Transverse colon (tissue), 4 donors: ENCODE results near the gene LHX3. TPM values are rescaled to one million over a fixed set of nuclear protein-coding genes. Genes with fewer than 3 reads are reported as not detected.

Source experiments
- DNase-seq: peaks from one replicate; pipeline ENCODE4 v3.0.0-alpha.2; 2019
- H3K27ac ChIP-seq, 4 donors: fragments of 200-600 bp; sonication (generic); 2 replicates each; pipeline ENCODE4 v1.5.1; 2016 to 2018; ENCODE audit warnings: inconsistent platforms in 4 of 4
- H3K27me3 ChIP-seq: fragments of 200-600 bp; sonication (generic); 2 replicates; pipeline ENCODE4 v1.5.1; 2017; ENCODE audit warnings: inconsistent platforms
- H3K36me3 ChIP-seq, 4 donors: fragments of 200-600 bp; sonication (generic); 2 replicates each; pipeline ENCODE4 v1.5.1; 2017 to 2019; ENCODE audit warnings: inconsistent platforms in 4 of 4
- H3K4me1 ChIP-seq, 4 donors: fragments of 200-600 bp; sonication (generic); 2 replicates each; pipeline ENCODE4 v1.5.1; 2017 to 2020; ENCODE audit warnings: inconsistent platforms in 4 of 4
- H3K4me3 ChIP-seq, 4 donors: fragments of 200-600 bp; sonication (generic); 1 replicate in 1 of 4; 2 replicates in 3 of 4; pipeline versions ENCODE4 v1.5.1 to v1.6.1; 2017 to 2019; ENCODE audit warnings: inconsistent platforms in 4 of 4
- H3K9me3 ChIP-seq, 2 donors: fragments of 200-600 bp; sonication (generic); 2 replicates each; pipeline ENCODE4 v1.5.1; 2017 to 2019; ENCODE audit warnings: inconsistent platforms in 2 of 2
- CTCF ChIP-seq, 5 experiments: fragments of 200-600 bp in 3 of 5; fragments of 450-650 bp in 2 of 5; sonication (generic) in 3 of 5; IDR thresholded peaks; 1 replicate in 2 of 5; 2 replicates in 3 of 5; pipeline ENCODE4 v1.5.1; 2016 to 2017; ENCODE audit warnings: antibody characterized with exemption in 5 of 5, inconsistent platforms in 3 of 5, mild to moderate bottlenecking in 2 of 5, moderate library complexity in 1 of 5
- EP300 ChIP-seq: sonication (generic); formaldehyde crosslinking; IDR thresholded peaks from one replicate; pipeline ENCODE4 v1.6.1; 2017; ENCODE audit warnings: antibody characterized with exemption, low read depth
- POLR2A ChIP-seq: fragments of 450-650 bp; IDR thresholded peaks from one replicate; pipeline ENCODE4 v1.6.1; 2016; ENCODE audit warnings: antibody characterized with exemption, mild to moderate bottlenecking, moderate library complexity
- POLR2AphosphoS5 ChIP-seq, 3 donors: sonication (generic); formaldehyde crosslinking; IDR thresholded peaks; one replicate each; pipeline ENCODE4 v1.6.1; 2016; ENCODE audit warnings: antibody characterized with exemption in 3 of 3
- WGBS, 2 donors: methylation state at CpG; one replicate each; pipeline ENCODE4 v1.1.5; 2018; ENCODE audit warnings: low coverage in 1 of 2; 5-methylcytosine and 5-hydroxymethylcytosine counted together
- in situ Hi-C, 4 donors: fragments of 200-750 bp; cut with MboI; loops; one replicate each; pipeline versions ENCODE4 v1.15.0 to v1.15.1; 2017; ENCODE audit warnings: low sequenced_read_pairs in 3 of 4, low pct_ligation_motif_present in 1 of 4, low pct_unique_long_range_greater_than_20kb in 1 of 4
- intact Hi-C: fragments of 100-400 bp; cut with DNase I; formaldehyde crosslinking; loops from one replicate; pipeline ENCODE4 v1.15.1; 2023; ENCODE audit warnings: low total_unique reads
- total RNA-seq, 4 donors: library from RNA; depleted of rRNA; stranded (reverse); fragments of >200 nt; gene quantifications; one replicate each; pipeline ENCODE4 v1.1.0, GENCODE V29; 2016

Gene LHX3
- total RNA-seq, 4 donors from 2014 or later, result not detected

- WGBS, 2 donors, result 42 to 54% methylated on average over 7 to 24 of the region's 30 CpGs
- in situ Hi-C loops (no loop called here), intact Hi-C loops (no loop called here)
- peaks cover 8 to 15% (median 13%) of the 10 kb centered on the region in 4 donors for H3K4me1 ChIP-seq
- peaks cover 26% of the 10 kb centered on the region for H3K27me3 ChIP-seq
- H3K36me3 ChIP-seq, result no peaks in the 10 kb centered on the region
- no peak for DNase-seq
- no peaks in the 10 kb centered on the region for H3K9me3 ChIP-seq
- no peak overlapping the region for H3K4me3 ChIP-seq
- no peak for TF ChIP-seq CTCF (IDR thresholded peaks at IDR 0.05)
- no peak for TF ChIP-seq POLR2A
- TF ChIP-seq EP300, result no peak
- no peak for TF ChIP-seq POLR2AphosphoS5 (IDR thresholded peaks at IDR 0.05)
- no peak overlapping the region for H3K27ac ChIP-seq
Measured at GRCh38 chr9:136248951-136249876, 44.3 kb upstream of the LHX3 start.

DNA sequence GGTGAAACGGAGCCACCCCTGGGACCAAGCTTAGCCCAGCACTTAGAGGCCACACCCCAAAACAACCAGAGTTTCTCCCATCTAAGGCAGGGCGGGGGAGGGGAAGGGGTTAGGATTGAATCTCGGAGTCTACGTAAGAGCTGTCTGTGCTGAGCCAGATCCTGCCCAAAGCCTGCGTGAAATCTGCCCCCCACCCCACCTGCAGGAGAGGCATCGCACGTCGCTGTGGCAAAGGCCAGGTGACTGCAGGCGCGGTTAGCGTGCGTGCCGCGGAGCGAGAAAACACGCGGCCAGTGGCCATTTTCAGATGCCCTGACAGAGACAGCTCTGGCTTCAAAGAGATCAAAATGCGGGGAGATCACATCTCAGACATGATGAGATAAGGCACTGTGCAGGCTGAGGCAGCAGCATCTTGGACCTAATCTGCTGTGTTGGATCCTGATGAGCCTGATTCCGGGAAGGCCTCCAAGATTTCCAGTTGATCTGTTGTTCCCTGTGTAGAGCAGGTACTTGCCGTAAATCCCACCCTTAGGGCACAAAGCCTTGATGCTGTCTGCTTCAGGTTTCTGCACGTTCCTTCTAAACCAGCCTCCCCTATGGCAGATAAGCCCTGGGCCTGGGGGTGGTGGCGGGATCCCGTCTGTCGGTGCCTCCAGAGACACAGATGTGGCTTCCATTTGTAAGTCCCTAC is 43.2 kb upstream of the LHX3 start:
- no peak for DNase-seq
- in situ Hi-C loops (no loop called here), intact Hi-C loops (no loop called here)
- TF ChIP-seq CTCF (IDR thresholded peaks at IDR 0.05) (no peak), POLR2AphosphoS5 (IDR thresholded peaks at IDR 0.05) (no peak), EP300 (no peak), POLR2A (no peak)
- Histone ChIP-seq H3K4me3 (no peak overlapping the region), H3K27ac (no peak overlapping the region), H3K4me1 (peaks cover 8 to 19% (median 16%) of the 10 kb centered on the region in 4 donors), H3K36me3 (no peaks in the 10 kb centered on the region), H3K27me3 (peaks cover 22% of the 10 kb centered on the region), H3K9me3 (no peaks in the 10 kb centered on the region)
- 87 to 93% methylated on average over 3 to 24 of the region's 24 CpGs for WGBS, 2 donors

DNA sequence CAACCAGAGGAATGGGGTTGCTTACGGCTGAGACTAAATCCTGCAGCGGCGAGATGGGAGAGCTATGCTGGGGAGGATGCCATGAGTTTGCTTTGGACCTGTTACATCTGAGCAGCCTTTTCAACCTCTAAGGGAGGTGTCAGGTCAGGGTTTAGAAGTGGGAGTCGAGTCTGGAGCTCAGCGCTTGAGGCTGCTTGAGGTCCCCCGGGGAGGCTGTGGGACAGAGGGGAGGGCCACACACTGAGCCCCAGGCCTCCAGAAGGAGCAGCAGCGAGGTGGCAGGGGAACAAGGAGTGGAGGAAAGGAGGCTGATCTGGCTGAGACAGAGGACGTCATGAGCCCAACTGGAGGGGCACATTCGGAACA is 42.6 kb upstream of the LHX3 start:
- H3K27me3 ChIP-seq, result peaks cover 22% of the 10 kb centered on the region
- no peak overlapping the region for H3K4me3 ChIP-seq
- DNase-seq, result no peak
- no peaks in the 10 kb centered on the region for H3K36me3 ChIP-seq
- no peak overlapping the region for H3K27ac ChIP-seq
- TF ChIP-seq POLR2AphosphoS5 (IDR thresholded peaks at IDR 0.05), result no peak
- TF ChIP-seq EP300, result no peak
- TF ChIP-seq CTCF (IDR thresholded peaks at IDR 0.05), result no peak
- no peak for TF ChIP-seq POLR2A
- H3K4me1 ChIP-seq, result peaks cover 8 to 19% (median 16%) of the 10 kb centered on the region in 4 donors
- intact Hi-C loops (no loop called here), in situ Hi-C loops (no loop called here)
- WGBS, 2 donors, result 64 to 83% methylated on average over 2 to 8 of the region's 9 CpGs
- H3K9me3 ChIP-seq, result no peaks in the 10 kb centered on the region

DNA sequence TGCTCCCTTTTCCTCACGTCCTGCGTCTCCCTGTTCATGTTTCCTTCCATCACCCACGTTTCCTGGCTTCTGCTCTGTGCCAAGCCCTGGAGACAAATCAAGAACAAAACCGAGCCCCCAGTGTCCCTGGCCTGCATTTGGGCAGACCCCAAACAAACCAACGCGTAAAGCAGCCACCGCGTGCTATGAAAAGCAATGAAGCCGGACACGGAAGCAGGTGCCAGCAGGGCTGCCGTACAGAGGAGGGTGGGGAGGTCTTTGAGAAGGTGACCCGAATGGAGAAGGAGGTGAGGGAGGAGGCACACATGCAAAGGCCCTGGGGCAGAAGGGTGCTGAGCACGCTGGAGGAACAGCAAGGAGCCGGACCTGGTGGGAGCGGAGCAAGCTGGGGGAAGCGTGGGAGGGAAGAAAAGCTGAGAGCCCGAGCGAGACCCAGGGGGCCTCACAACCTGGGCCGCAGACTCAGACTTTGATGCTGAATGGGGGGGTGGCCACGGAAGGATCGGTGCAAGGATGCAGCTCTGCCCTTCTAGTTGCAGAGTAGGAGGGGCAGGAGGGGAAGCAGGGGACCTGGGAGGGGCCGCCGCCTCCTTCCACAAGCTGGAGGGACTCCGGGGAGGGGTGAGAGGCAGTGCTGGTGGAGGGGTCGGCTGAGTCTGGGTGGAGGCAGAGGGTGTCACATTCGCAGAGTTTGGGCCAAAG is 42.1 kb upstream of the LHX3 start:
- H3K9me3 ChIP-seq, result no peaks in the 10 kb centered on the region
- intact Hi-C loops, result no loop called here
- in situ Hi-C loops, result no loop called here
- no peak overlapping the region for H3K27ac ChIP-seq
- no peaks in the 10 kb centered on the region for H3K36me3 ChIP-seq
- peaks cover 8 to 19% (median 16%) of the 10 kb centered on the region in 4 donors for H3K4me1 ChIP-seq
- H3K4me3 ChIP-seq, result no peak overlapping the region
- WGBS, 2 donors, result 78 to 81% methylated on average over 17 to 26 of the region's 26 CpGs
- TF ChIP-seq CTCF (IDR thresholded peaks at IDR 0.05) (no peak), POLR2A (no peak), POLR2AphosphoS5 (IDR thresholded peaks at IDR 0.05) (no peak), EP300 (no peak)
- DNase-seq, result no peak
- H3K27me3 ChIP-seq, result peaks cover 22% of the 10 kb centered on the region
